Measurements from ENCODE around the gene KSR1. TPM values are rescaled to one million over a fixed set of nuclear protein-coding genes. Genes with fewer than 3 reads are reported as not detected.

The KSR1 gene
- total and polyA plus RNA-seq, 10 of the 15 experiments (the other 5 are each of a cell fraction or from before 2014, with no cell fraction given) = 0.97 to 66.6 (median 22.9) TPM

DNA sequence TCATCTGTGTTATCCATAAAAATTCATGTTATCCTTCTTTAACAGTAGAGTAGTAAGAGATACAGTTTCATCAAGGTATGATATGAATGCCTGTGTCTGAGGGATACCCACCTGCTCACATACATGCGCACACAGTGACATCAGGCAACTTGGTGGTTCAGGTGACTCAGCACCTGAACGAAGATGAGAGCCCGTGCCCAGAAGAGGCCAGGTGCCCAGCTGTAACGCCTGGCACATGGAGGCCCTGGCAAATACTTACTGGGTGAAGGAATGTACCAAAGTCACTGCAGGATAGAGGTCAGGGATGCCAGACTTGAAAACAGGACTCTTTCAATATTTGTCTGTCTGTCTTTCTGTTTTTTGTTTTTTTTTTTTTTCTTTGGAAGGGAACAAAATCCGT is 102.1 kb downstream of the KSR1 start (continued):
- TF ChIP-seq, protein P1, sequence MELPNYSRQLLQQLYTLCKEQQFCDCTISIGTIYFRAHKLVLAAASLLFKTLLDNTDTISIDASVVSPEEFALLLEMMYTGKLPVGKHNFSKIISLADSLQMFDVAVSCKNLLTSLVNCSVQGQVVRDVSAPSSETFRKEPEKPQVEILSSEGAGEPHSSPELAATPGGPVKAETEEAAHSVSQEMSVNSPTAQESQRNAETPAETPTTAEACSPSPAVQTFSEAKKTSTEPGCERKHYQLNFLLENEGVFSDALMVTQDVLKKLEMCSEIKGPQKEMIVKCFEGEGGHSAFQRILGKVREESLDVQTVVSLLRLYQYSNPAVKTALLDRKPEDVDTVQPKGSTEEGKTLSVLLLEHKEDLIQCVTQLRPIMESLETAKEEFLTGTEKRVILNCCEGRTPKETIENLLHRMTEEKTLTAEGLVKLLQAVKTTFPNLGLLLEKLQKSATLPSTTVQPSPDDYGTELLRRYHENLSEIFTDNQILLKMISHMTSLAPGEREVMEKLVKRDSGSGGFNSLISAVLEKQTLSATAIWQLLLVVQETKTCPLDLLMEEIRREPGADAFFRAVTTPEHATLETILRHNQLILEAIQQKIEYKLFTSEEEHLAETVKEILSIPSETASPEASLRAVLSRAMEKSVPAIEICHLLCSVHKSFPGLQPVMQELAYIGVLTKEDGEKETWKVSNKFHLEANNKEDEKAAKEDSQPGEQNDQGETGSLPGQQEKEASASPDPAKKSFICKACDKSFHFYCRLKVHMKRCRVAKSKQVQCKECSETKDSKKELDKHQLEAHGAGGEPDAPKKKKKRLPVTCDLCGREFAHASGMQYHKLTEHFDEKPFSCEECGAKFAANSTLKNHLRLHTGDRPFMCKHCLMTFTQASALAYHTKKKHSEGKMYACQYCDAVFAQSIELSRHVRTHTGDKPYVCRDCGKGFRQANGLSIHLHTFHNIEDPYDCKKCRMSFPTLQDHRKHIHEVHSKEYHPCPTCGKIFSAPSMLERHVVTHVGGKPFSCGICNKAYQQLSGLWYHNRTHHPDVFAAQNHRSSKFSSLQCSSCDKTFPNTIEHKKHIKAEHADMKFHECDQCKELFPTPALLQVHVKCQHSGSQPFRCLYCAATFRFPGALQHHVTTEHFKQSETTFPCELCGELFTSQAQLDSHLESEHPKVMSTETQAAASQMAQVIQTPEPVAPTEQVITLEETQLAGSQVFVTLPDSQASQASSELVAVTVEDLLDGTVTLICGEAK (IDR thresholded peaks at IDR 0.05; ENCODE audit: borderline replicate concordance) = no peak
- TF ChIP-seq, protein P2, sequence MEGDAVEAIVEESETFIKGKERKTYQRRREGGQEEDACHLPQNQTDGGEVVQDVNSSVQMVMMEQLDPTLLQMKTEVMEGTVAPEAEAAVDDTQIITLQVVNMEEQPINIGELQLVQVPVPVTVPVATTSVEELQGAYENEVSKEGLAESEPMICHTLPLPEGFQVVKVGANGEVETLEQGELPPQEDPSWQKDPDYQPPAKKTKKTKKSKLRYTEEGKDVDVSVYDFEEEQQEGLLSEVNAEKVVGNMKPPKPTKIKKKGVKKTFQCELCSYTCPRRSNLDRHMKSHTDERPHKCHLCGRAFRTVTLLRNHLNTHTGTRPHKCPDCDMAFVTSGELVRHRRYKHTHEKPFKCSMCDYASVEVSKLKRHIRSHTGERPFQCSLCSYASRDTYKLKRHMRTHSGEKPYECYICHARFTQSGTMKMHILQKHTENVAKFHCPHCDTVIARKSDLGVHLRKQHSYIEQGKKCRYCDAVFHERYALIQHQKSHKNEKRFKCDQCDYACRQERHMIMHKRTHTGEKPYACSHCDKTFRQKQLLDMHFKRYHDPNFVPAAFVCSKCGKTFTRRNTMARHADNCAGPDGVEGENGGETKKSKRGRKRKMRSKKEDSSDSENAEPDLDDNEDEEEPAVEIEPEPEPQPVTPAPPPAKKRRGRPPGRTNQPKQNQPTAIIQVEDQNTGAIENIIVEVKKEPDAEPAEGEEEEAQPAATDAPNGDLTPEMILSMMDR (IDR thresholded peaks at IDR 0.05 in 2 of 3, conservative IDR thresholded peaks at IDR 0.05 in 1 of 3; ENCODE audit: control insufficient read depth in 2 of 3, extremely low read depth in 1 of 3, insufficient read depth in 1 of 3, low read depth in 3 of 3, low read length in 3 of 3) = no peak
- TF ChIP-seq ASH2L (IDR thresholded peaks at IDR 0.05; ENCODE audit: borderline replicate concordance, low read depth) (no peak), SMARCA5 (IDR thresholded peaks at IDR 0.05) (no peak), ZSCAN29 (IDR thresholded peaks at IDR 0.05) (no peak), ZBED1 (IDR thresholded peaks at IDR 0.05; ENCODE audit: borderline replicate concordance) (no peak), CBX5 (IDR thresholded peaks at IDR 0.05; ENCODE audit: low read depth) (no peak), ZNF384 (IDR thresholded peaks at IDR 0.05; ENCODE audit: borderline replicate concordance, low read depth, low read length) (no peak)

Data from GM12878 (cell line).